Ovary (tissue), 3 donors: ENCODE measurements around the gene RBM20.

Experiments used
- EP300 ChIP-seq: sonication (generic); formaldehyde crosslinking; IDR thresholded peaks from one replicate; pipeline ENCODE4 v1.6.1; 2017; ENCODE audit warnings: antibody characterized with exemption
- POLR2A ChIP-seq: fragments of 450-650 bp; IDR thresholded peaks from one replicate; pipeline ENCODE4 v1.6.1; 2017; ENCODE audit warnings: antibody characterized with exemption, mild to moderate bottlenecking, moderate library complexity
- TF ChIP-seq, protein P1 (sequence below), 3 donors: fragments of 450-650 bp in 2 of 3; fragments of 200-600 bp in 1 of 3; IDR thresholded peaks; one replicate each; pipeline versions ENCODE4 v1.5.1 to v1.8.0; 2016 to 2022; ENCODE audit warnings: antibody characterized with exemption in 3 of 3, mild to moderate bottlenecking in 1 of 3
- donor health status: DM: no; HTN: no; CAD: no.

DNA sequence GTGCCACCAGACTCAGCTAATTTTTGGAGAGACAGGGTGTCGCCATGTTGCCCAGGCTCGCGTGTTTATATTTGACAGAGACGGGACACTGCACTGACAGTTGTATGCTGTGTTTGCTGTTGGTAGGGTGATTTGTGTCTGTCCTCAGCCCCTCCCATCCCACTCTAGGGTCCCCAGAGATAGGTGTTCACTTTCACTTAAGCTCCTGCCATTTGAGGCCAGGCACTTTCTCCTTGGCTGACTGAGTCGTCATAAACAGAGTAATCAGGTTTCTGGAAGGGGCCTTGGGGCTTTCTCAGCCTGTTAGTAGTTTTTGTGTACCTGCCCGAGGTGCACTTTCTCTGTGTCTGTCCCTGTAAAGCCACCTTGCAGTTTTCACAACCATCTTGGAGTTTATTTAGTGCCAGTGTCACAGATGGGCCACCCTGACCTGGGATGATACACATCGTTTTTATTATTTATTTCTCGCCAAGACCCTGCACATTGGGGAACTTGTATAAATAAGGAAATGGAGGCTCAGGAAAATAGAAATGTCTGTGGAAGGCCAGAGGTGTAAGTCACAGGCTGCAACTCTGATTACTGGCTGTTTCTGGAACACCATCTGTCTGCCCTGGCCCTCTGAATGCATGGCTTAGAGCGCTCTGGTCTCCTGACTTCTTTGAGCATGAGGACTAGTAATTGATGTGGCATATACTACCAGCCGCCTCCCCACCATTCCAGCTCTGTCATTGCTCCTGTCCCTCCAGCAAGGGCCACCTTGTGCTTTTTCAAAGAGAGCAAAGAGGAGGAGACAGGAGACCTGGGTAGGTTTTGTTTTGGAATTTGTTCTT lies 145.7 kb downstream of the RBM20 start:
- TF ChIP-seq, protein P1, sequence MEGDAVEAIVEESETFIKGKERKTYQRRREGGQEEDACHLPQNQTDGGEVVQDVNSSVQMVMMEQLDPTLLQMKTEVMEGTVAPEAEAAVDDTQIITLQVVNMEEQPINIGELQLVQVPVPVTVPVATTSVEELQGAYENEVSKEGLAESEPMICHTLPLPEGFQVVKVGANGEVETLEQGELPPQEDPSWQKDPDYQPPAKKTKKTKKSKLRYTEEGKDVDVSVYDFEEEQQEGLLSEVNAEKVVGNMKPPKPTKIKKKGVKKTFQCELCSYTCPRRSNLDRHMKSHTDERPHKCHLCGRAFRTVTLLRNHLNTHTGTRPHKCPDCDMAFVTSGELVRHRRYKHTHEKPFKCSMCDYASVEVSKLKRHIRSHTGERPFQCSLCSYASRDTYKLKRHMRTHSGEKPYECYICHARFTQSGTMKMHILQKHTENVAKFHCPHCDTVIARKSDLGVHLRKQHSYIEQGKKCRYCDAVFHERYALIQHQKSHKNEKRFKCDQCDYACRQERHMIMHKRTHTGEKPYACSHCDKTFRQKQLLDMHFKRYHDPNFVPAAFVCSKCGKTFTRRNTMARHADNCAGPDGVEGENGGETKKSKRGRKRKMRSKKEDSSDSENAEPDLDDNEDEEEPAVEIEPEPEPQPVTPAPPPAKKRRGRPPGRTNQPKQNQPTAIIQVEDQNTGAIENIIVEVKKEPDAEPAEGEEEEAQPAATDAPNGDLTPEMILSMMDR (IDR thresholded peaks at IDR 0.05): no peak
- TF ChIP-seq POLR2A (no peak), EP300 (no peak)
